Activated naive CD4-positive, alpha-beta T cell treated with Interleukin-2 at 50 U/mL for 16 hours (primary cell): Measurements from ENCODE around the gene TNFSF11.

Experiments
- DNase-seq: peaks from one replicate; pipeline ENCODE4 v3.0.0-alpha.2; 2020

Gene TNFSF11

GRCh38 chr13:42561752-42562467, 12.0 kb upstream of the TNFSF11 start:
- no peak for DNase-seq

GRCh38 chr13:42567906-42568305, 6.0 kb upstream of the TNFSF11 start:
- DNase-seq: no peak

- no peak for DNase-seq
These were observed 4.2 kb upstream of the TNFSF11 start for GRCh38 chr13:42569576-42570344.

- DNase-seq: no peak
These were observed 2.1 kb upstream of the TNFSF11 start for GRCh38 chr13:42571895-42572294.

- peak; percentile 69 for DNase-seq
These were observed 721 bp downstream of the TNFSF11 start for GRCh38 chr13:42574435-42575311.

GRCh38 chr13:42575938-42576337, 2.0 kb downstream of the TNFSF11 start:
- DNase-seq: no peak

- no peak for DNase-seq
These were observed 3.6 kb downstream of the TNFSF11 start for GRCh38 chr13:42577538-42577937.

GRCh38 chr13:42580644-42581043, 6.7 kb downstream of the TNFSF11 start:
- no peak for DNase-seq

GRCh38 chr13:42581427-42581826, 7.5 kb downstream of the TNFSF11 start:
- no peak for DNase-seq

GRCh38 chr13:42591602-42592001, 17.6 kb downstream of the TNFSF11 start:
- no peak for DNase-seq

- no peak for DNase-seq
These were observed 19.3 kb downstream of the TNFSF11 start for GRCh38 chr13:42592915-42593900.

GRCh38 chr13:42594481-42595252, 20.7 kb downstream of the TNFSF11 start:
- DNase-seq: peak; percentile 43

- DNase-seq: no peak
These were observed 21.3 kb downstream of the TNFSF11 start for GRCh38 chr13:42595253-42595571.

GRCh38 chr13:42597505-42597904, 23.6 kb downstream of the TNFSF11 start:
- no peak for DNase-seq

- no peak for DNase-seq
These were observed 27.0 kb downstream of the TNFSF11 start for GRCh38 chr13:42600943-42601342.

GRCh38 chr13:42602906-42603305, 29.0 kb downstream of the TNFSF11 start:
- DNase-seq: no peak

GRCh38 chr13:42603571-42603970, 29.6 kb downstream of the TNFSF11 start:
- no peak for DNase-seq

GRCh38 chr13:42607546-42607945, 33.6 kb downstream of the TNFSF11 start:
- no peak for DNase-seq

GRCh38 chr13:42610649-42611048, 36.7 kb downstream of the TNFSF11 start:
- DNase-seq: no peak

- no peak for DNase-seq
These were observed 37.3 kb downstream of the TNFSF11 start for GRCh38 chr13:42611086-42611779.
